ENCODE results near the gene LY6G5B.

GRCh38 chr6:31687321-31687720 is 17.5 kb downstream of the LY6G5B start:
- TF ChIP-seq CTCF (IDR thresholded peaks at IDR 0.05; ENCODE audit: low read length): no peak
- TF ChIP-seq EZH2 (IDR thresholded peaks at IDR 0.05; ENCODE audit: borderline replicate concordance, low read length): no peak

All from OCI-LY1 (cell line).